Activated CD4-positive, CD25-positive, alpha-beta regulatory T cell treated with anti-CD3 and anti-CD28 coated beads, Interleukin-2, amount 50 U/mL, for 16 hours (primary cell): ENCODE measurements around the gene TRAM2.
A peak's percentile ranks its signal among the peaks of the same experiment; 100 is the strongest.

Experiments used
- DNase-seq: peaks from one replicate; pipeline ENCODE4 v3.0.0-alpha.2; 2020; ENCODE audit warnings: low read depth, low spot score

Gene TRAM2

GRCh38 chr6:52594221-52594620, 17.4 kb upstream of the TRAM2 start:
- DNase-seq: no peak

DNA sequence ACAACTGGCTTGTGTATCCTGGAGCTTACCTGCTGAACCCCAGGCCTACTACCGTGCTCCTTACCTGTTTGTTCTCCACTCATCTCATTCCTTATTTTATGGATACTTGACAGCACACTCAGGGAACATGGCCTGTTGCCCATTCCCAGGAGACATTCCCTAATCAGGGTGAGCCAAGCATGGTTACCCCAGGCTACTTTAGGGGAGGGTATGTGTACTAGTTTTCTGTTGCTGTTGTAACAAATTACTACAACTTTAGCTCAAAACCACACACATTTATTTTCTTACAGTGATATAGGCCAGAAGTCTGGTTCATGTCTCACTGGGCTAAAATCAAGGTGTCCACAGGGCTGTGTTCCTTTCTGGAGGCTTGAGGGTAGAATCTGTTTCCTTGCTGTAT, 15.0 kb upstream of the TRAM2 start:
- no peak for DNase-seq

GRCh38 chr6:52590152-52590891, 13.5 kb upstream of the TRAM2 start:
- no peak for DNase-seq

DNA sequence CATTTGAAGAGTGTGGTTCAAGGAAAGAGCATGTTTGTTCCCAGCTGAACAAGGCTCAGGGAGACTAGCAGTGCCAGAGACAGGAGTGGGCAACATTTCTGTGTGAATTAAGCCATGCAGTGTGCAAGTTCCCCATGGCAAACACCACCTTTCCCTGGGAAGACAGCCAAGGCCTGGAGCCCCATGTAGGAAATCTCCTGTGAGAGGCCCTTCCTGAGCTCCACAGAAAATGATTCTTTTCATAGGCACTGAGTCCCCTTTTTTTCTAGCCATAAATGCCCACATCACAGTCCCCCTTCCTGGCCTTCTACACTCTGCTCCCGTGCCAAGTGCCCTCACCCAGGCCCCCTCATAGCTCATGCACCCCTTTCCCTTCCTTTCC, 11.8 kb upstream of the TRAM2 start:
- DNase-seq: no peak

GRCh38 chr6:52588087-52588709, 11.3 kb upstream of the TRAM2 start:
- DNase-seq: no peak

DNA sequence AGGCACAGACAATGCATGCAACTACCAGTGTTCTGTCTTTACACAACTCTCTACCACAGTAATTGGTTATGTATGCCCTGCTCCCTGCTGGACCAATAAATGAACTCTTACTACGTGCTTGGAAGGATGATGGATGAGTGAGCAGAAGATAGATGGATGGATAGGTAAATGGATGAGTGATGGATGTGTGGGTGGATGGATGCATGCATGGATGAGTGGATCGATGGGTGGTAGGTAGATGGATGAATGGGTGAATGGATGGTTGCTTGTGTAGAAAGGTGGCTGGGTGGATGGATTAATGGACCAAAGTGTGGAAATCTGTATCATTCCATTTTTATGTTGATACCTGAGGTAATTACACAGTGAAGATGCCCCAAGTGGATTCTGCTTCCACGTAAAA, 10.1 kb upstream of the TRAM2 start:
- DNase-seq: no peak

DNA sequence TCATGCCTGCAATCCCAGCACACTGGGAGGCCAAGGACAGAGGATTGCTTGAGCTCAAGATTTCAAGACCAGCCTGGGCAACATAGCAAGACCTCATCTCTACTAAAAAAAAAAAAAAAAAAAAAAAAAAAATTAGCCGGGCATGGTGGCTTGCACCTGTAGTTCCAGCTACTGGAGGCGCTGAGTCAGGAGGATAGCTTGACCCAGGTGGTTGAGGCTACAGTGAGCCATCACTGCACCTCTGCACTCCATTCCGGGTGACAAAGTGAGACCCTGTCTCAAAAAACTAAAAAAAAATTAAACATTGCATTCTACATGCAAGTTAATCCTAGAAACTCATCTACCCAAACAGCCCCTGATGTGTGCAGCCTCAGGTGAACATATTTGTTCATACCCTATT, 7.3 kb upstream of the TRAM2 start:
- no peak for DNase-seq

GRCh38 chr6:52582996-52583395, 6.1 kb upstream of the TRAM2 start:
- no peak for DNase-seq

GRCh38 chr6:52582446-52582845, 5.6 kb upstream of the TRAM2 start:
- DNase-seq: no peak

GRCh38 chr6:52580905-52581304, 4.0 kb upstream of the TRAM2 start:
- DNase-seq: no peak

GRCh38 chr6:52579006-52579660, 2.3 kb upstream of the TRAM2 start:
- DNase-seq: no peak

DNA sequence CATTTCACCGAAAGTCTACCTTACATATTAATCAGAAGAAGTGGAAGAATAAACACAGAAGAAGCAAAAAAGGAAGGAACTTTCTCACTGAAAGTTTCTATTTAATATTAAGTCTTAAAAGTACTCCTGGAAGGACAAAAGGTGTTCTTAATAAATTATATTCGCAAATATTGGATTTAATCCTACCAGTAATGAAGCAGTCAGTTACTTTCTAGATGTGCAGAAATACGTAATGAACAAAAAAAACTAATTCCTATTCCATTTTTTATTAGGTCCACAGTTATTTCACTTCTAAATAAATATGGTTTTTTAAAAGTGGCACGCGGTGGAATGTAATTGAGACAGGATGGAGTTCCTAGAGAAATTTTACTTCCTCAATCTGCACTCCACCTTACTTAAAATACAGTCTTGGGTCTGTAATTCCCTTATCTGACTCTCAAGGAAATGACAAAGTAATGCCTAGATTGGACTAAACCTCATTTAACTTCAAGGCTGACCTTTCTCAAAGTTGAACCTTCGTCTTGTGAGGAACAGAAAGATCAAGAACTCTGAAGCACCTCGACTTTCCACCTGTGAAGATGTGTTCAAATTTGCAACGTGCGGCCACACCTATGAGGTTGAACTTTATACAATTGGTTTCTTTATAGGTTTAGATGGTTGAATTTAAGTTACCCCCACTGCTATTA, 1.1 kb upstream of the TRAM2 start:
- DNase-seq: no peak

DNA sequence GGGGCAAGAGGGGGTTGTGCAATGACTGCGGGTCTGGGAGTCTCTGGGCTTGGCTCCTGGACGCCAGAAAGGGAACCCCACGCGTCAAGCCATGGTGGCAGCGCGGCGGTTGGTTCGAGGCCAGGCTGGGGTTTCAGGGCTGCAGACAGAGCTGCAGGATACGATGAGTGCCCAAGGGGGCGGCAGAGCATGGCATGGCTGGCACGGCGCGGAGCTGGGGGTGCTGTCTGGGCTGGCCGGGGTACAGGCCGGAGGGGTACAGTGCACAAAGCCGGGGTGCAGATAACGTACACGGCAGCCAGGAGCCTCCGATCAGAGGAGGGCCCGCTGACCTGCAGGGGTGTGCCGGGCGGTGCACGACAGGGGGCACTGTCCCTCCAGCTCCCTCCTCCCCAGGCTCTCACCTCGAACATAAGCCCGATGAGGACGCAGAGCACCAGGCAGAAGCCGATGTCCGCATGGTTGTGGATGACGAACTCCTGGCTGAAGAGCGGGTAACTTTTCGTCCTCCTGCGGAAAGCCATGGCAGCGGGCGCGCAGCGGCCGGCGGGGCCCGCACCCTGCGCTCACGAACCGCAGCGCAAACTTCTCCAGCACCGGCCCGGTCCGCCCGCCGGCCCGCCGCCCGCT, 353 bp downstream of the TRAM2 start:
- peak; percentile 12 for DNase-seq

- DNase-seq: no peak
Observed at GRCh38 chr6:52576054-52576391, 837 bp downstream of the TRAM2 start.

DNA sequence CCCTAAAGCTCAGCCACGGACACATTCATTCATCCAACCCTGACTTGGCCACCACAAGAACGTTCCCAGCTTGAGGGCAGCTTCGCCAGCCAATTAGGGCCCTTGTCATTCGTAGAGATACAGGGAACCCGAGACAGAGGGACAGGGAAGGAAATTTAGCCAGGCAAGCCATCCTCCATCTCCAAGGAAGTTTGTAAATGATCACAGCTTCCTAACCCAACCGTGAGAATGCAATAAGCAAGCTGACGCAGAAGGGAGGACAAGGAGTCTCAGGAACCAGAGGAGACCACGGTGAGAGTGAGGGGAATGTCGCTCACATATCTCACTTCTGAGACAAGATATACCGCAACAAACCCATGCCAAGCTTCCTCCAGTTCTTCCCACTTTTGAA, 1.4 kb downstream of the TRAM2 start:
- DNase-seq: no peak

DNA sequence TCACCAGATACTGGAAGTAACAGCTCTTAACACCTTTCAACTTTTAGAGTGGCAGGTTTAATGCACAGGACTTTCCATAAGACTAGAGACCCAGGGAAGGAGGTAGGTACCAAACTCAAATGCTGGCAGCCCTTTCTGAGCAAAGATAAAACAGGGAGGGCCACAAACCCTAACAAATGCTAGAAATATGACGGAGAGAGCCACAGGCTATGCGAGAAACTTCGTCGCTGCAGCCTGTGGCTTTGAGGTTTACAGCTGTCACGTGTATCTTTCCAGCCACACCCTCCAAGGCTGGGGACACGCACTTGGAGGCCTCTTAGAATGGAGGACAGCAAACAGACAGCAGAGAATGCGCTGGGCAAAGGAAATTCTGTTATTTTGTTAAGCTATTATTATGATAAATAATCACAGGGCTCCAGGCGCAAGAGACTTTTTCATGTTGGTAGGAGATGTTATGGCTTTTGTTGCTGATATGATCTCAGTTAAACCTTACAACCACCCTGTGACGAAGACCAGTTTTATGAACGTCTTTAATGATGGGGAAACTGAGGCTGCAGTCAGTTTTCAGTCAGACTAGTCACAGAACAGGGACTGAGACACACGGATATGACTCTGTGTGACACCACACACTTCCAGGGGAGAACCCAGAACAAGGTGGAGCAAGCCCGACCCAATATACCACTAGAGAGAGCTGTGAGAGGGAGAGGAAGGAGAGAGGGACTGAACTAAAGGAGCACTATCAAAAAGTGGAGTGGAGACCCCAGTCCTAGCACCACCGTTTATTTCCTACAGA, 2.0 kb downstream of the TRAM2 start:
- peak; percentile 23 for DNase-seq

- DNase-seq: no peak
Observed at GRCh38 chr6:52573295-52573694, 3.6 kb downstream of the TRAM2 start.

- DNase-seq: no peak
Observed at GRCh38 chr6:52572536-52572935, 4.3 kb downstream of the TRAM2 start.

- DNase-seq: no peak
Observed at GRCh38 chr6:52571099-52571755, 5.6 kb downstream of the TRAM2 start.

GRCh38 chr6:52570291-52570700, 6.6 kb downstream of the TRAM2 start:
- no peak for DNase-seq

DNA sequence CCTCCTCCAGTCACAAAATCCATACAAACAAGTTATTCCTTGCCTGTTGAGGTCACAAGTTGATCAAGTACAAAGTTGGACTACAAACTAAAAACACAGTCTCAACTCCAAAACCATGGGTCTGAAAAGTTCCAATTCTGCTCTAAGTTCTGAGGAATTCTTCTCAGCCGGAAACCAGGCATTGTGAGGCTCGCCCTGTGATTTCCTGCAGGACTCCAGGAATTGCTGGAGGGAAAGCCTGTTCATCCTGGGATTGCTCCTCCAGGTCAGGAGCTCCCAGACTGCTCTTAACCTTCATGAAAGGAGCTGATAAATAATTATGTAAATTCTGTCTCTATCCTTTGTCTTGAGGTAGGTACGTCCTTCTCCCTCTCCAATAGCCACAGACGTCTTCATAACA, 8.5 kb downstream of the TRAM2 start:
- DNase-seq: no peak
